DLD1 (cell line): ENCODE results near the gene RBM44.

Source experiments
- in situ Hi-C: cut with HindIII; loops from 2 replicates; pipeline ENCODE4 v1.10.0; 2017; ENCODE audit warnings: low sequenced_read_pairs

RBM44 gene

GRCh38 chr2:237868631-237869342 lies 70.2 kb downstream of the RBM44 start:
- in situ Hi-C loops: loop anchor here (25.0 kb wide), 1 partner anchor 319 kb away; no protein-coding TSS in a partner anchor

GRCh38 chr2:237869343-237870102 lies 70.9 kb downstream of the RBM44 start:
- in situ Hi-C loops: loop anchor here (25.0 kb wide), 1 partner anchor 318 kb away; no protein-coding TSS in a partner anchor

- in situ Hi-C loops: loop anchor here (25.0 kb wide), 1 partner anchor 317 kb away; no protein-coding TSS in a partner anchor
These were observed 71.5 kb downstream of the RBM44 start for GRCh38 chr2:237870126-237870525.

GRCh38 chr2:237870754-237871651 lies 72.4 kb downstream of the RBM44 start:
- in situ Hi-C loops: loop anchor here (25.0 kb wide), 1 partner anchor 316 kb away; no protein-coding TSS in a partner anchor

GRCh38 chr2:237872178-237872887 lies 73.8 kb downstream of the RBM44 start:
- in situ Hi-C loops: loop anchor here (25.0 kb wide), 1 partner anchor 315 kb away; no protein-coding TSS in a partner anchor

- in situ Hi-C loops: loop anchor here (25.0 kb wide), 1 partner anchor 314 kb away; no protein-coding TSS in a partner anchor
These were observed 74.8 kb downstream of the RBM44 start for GRCh38 chr2:237873421-237873831.

GRCh38 chr2:237873897-237874551 lies 75.4 kb downstream of the RBM44 start:
- in situ Hi-C loops: loop anchor here (25.0 kb wide), 1 partner anchor 313 kb away; no protein-coding TSS in a partner anchor

- in situ Hi-C loops: loop anchor here (25.0 kb wide), 1 partner anchor 313 kb away; no protein-coding TSS in a partner anchor
These were observed 76.1 kb downstream of the RBM44 start for GRCh38 chr2:237874585-237875161.

GRCh38 chr2:237875256-237876060 lies 76.9 kb downstream of the RBM44 start:
- in situ Hi-C loops: no loop called here

GRCh38 chr2:237876061-237876526 lies 77.5 kb downstream of the RBM44 start:
- in situ Hi-C loops: no loop called here

GRCh38 chr2:237876532-237876931 lies 78.0 kb downstream of the RBM44 start:
- in situ Hi-C loops: no loop called here

GRCh38 chr2:237876951-237877491 lies 78.4 kb downstream of the RBM44 start:
- in situ Hi-C loops: no loop called here

- in situ Hi-C loops: no loop called here
These were observed 79.2 kb downstream of the RBM44 start for GRCh38 chr2:237877576-237878307.

- in situ Hi-C loops: no loop called here
These were observed 79.9 kb downstream of the RBM44 start for GRCh38 chr2:237878321-237879057.

- in situ Hi-C loops: no loop called here
These were observed 80.5 kb downstream of the RBM44 start for GRCh38 chr2:237879058-237879430.

GRCh38 chr2:237879991-237880560 lies 81.5 kb downstream of the RBM44 start:
- in situ Hi-C loops: no loop called here
